Upper lobe of left lung (tissue), 6 donors: ENCODE measurements around the gene SEMA3G. TPM values are rescaled to one million over a fixed set of nuclear protein-coding genes. Genes with fewer than 3 reads are reported as not detected.
A peak's percentile ranks its signal among the peaks of the same experiment; 100 is the strongest.

Experiments used
- ATAC-seq, 2 donors: fragments of 200-7000 bp; cut with Tn5 transposase; one replicate each; pipeline ENCODE4 v1.9.1; 2022; ENCODE audit warnings: mild to moderate bottlenecking in 2 of 2, moderate library complexity in 2 of 2; ENCODE audit not compliant: low FRiP score in 2 of 2
- DNase-seq, 2 donors: peaks; one replicate each; pipeline ENCODE4 v3.0.0-alpha.2; 2019 to 2020
- H3K27ac ChIP-seq, 4 donors: fragments of 200-600 bp; sonication (generic); one replicate each; pipeline ENCODE4 v1.5.1; 2016 to 2019
- H3K27me3 ChIP-seq, 4 donors: fragments of 200-600 bp; sonication (generic); one replicate each; pipeline ENCODE4 v1.5.1; 2017 to 2019
- H3K36me3 ChIP-seq, 4 donors: fragments of 200-600 bp; sonication (generic); one replicate each; pipeline ENCODE4 v1.5.1; 2016 to 2019
- H3K4me1 ChIP-seq, 4 donors: fragments of 200-600 bp; sonication (generic); one replicate each; pipeline ENCODE4 v1.5.1; 2018 to 2019
- H3K4me3 ChIP-seq, 4 donors: fragments of 200-600 bp; sonication (generic); one replicate each; pipeline ENCODE4 v1.5.1; 2017 to 2019; ENCODE audit warnings: mild to moderate bottlenecking in 2 of 4, moderate library complexity in 1 of 4
- H3K9me3 ChIP-seq, 4 donors: fragments of 200-600 bp; sonication (generic); one replicate each; pipeline ENCODE4 v1.5.1; 2018 to 2019
- EP300 ChIP-seq, 4 donors: sonication (generic); formaldehyde crosslinking; IDR thresholded peaks; one replicate each; pipeline ENCODE4 v1.5.1; 2017; ENCODE audit warnings: antibody characterized with exemption in 4 of 4, control low read depth in 2 of 4
- POLR2A ChIP-seq, 4 donors: fragments of 450-650 bp; IDR thresholded peaks; one replicate each; pipeline ENCODE4 v1.5.1; 2016 to 2017; ENCODE audit warnings: antibody characterized with exemption in 4 of 4, mild to moderate bottlenecking in 2 of 4
- POLR2AphosphoS5 ChIP-seq, 2 donors: sonication (generic); formaldehyde crosslinking; IDR thresholded peaks; one replicate each; pipeline ENCODE4 v1.5.1; 2017; ENCODE audit warnings: antibody characterized with exemption in 2 of 2
- WGBS, 2 donors: methylation state at CpG; one replicate each; pipeline ENCODE4 v1.1.5; 2017 to 2018; 5-methylcytosine and 5-hydroxymethylcytosine counted together
- total RNA-seq, 6 donors: library from RNA; depleted of rRNA in 4 of 6; stranded (reverse); fragments of >200 nt in 4 of 6; gene quantifications; one replicate each; pipeline versions ENCODE4 v1.1.0 to v1.2.1, GENCODE V29; 2016 to 2021
- TF ChIP-seq, protein P1 (sequence below), 6 experiments: fragments of 450-650 bp in 4 of 6; fragments of 200-600 bp in 2 of 6; sonication (generic) in 2 of 6; IDR thresholded peaks; one replicate each; pipeline ENCODE4 v1.5.1; 2016 to 2019; ENCODE audit warnings: antibody characterized with exemption in 6 of 6
- donor health status: DM: no; HTN: no; CAD: no; lungs with moderate emphysema.
- donor health status: DM: no; HTN: yes; CAD: no; lungs with severe emphysema.

Gene SEMA3G
- total RNA-seq, 6 donors from 2014 or later = 5.1 to 69.0 (median 20.7) TPM

- no peaks in the 10 kb centered on the region for H3K27me3 ChIP-seq
- 97 to 99% methylated on average over 41 to 55 of the region's 59 CpGs for WGBS, 2 donors
- no peak overlapping the region for H3K4me3 ChIP-seq
- DNase-seq = peak in 1 of 2 donors; percentile 81
- no peak for ATAC-seq
- no peaks in the 10 kb centered on the region for H3K9me3 ChIP-seq
- peaks cover 40 to 93% (median 80%) of the 10 kb centered on the region in 4 donors for H3K36me3 ChIP-seq
- peaks cover 38 to 47% (median 39%) of the 10 kb centered on the region in 4 donors for H3K4me1 ChIP-seq
- H3K27ac ChIP-seq = no peak overlapping the region
- TF ChIP-seq, protein P1, sequence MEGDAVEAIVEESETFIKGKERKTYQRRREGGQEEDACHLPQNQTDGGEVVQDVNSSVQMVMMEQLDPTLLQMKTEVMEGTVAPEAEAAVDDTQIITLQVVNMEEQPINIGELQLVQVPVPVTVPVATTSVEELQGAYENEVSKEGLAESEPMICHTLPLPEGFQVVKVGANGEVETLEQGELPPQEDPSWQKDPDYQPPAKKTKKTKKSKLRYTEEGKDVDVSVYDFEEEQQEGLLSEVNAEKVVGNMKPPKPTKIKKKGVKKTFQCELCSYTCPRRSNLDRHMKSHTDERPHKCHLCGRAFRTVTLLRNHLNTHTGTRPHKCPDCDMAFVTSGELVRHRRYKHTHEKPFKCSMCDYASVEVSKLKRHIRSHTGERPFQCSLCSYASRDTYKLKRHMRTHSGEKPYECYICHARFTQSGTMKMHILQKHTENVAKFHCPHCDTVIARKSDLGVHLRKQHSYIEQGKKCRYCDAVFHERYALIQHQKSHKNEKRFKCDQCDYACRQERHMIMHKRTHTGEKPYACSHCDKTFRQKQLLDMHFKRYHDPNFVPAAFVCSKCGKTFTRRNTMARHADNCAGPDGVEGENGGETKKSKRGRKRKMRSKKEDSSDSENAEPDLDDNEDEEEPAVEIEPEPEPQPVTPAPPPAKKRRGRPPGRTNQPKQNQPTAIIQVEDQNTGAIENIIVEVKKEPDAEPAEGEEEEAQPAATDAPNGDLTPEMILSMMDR (IDR thresholded peaks at IDR 0.05) = no peak
- TF ChIP-seq POLR2A (IDR thresholded peaks at IDR 0.05) (no peak), POLR2AphosphoS5 (IDR thresholded peaks at IDR 0.05) (no peak), EP300 (IDR thresholded peaks at IDR 0.05) (no peak)
These were observed 43.1 kb upstream of the SEMA3G start for GRCh38 chr3:52487788-52488691.

DNA sequence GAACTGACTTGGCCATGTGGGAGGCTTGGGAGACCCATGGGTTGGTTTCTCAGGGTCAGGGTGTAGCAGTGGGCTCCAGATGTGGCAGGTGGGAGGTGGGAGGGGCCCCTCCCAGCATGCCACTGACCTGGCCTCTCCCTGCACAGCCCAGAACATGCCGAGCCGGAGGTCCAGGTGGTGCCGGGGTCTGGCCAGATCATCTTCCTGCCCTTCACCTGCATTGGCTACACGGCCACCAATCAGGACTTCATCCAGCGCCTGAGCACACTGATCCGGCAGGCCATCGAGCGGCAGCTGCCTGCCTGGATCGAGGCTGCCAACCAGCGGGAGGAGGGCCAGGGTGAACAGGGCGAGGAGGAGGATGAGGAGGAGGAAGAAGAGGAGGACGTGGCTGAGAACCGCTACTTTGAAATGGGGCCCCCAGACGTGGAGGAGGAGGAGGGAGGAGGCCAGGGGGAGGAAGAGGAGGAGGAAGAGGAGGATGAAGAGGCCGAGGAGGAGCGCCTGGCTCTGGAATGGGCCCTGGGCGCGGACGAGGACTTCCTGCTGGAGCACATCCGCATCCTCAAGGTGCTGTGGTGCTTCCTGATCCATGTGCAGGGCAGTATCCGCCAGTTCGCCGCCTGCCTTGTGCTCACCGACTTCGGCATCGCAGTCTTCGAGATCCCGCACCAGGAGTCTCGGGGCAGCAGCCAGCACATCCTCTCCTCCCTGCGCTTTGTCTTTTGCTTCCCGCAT, 42.3 kb upstream of the SEMA3G start:
- Histone ChIP-seq H3K4me3 (no peak overlapping the region), H3K27me3 (no peaks in the 10 kb centered on the region), H3K4me1 (peaks cover 34 to 39% (median 37%) of the 10 kb centered on the region in 4 donors), H3K36me3 (peaks cover 36 to 93% (median 80%) of the 10 kb centered on the region in 4 donors), H3K27ac (no peak overlapping the region), H3K9me3 (no peaks in the 10 kb centered on the region)
- TF ChIP-seq, protein P1 (IDR thresholded peaks at IDR 0.05) = no peak
- TF ChIP-seq POLR2AphosphoS5 (IDR thresholded peaks at IDR 0.05) = no peak
- no peak for TF ChIP-seq EP300 (IDR thresholded peaks at IDR 0.05)
- TF ChIP-seq POLR2A (IDR thresholded peaks at IDR 0.05) = no peak
- DNase-seq (peak in 1 of 2 donors; percentile 62), ATAC-seq (no peak)
- WGBS, 2 donors = 92 to 94% methylated on average over 29 to 31 of the region's 31 CpGs

DNA sequence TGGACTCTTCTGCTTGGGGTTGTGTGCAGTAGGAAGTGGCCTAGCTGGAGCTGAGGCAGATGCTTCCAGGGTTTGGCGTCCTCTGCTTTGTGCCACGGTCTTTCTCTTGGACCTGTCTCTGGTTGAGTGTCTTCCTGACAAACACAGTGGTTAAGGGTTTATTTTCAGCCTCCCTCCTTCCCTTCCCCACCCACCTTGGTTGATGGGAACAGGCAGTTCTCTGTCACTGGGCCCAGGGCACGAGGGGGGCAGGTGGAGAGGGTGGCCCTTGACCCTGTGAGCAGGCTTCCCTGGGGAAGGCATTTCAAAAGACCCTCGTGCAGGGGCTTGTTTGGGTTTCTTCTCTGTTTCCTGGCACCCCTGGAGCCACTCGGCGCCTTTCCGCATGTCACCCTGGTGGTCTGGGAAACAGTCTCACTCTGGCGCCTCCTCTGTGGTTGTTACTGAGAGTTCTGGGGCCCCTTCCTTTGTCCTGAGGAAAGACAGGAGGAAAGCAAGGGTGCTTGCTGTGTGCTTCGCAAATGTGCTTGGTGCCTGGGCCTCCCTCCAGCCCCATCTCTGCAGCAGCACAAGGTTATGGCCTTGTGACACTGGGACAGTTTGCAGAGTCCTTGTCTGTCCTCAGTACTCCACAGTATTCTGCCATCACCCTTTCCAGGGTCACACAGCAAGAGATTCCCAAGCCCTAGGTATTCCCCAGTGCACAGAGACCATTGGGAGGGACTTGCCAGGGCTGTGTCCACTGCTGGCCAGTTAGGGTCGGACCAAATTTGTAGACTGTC, 40.0 kb upstream of the SEMA3G start:
- no peak overlapping the region for H3K4me3 ChIP-seq
- WGBS, 2 donors = 84 to 87% methylated on average over 10 of the region's 10 CpGs
- peak overlapping the region; percentile 33 to 64 (median 54) for H3K27ac ChIP-seq
- no peak for DNase-seq
- H3K27me3 ChIP-seq = no peaks in the 10 kb centered on the region
- peaks cover 25 to 93% (median 80%) of the 10 kb centered on the region in 4 donors for H3K36me3 ChIP-seq
- ATAC-seq = no peak
- H3K4me1 ChIP-seq = peaks cover 11 to 16% (median 14%) of the 10 kb centered on the region in 4 donors
- no peaks in the 10 kb centered on the region for H3K9me3 ChIP-seq
- TF ChIP-seq POLR2AphosphoS5 (IDR thresholded peaks at IDR 0.05) (no peak), POLR2A (IDR thresholded peaks at IDR 0.05) (no peak), EP300 (IDR thresholded peaks at IDR 0.05) (no peak)
- TF ChIP-seq, protein P1 (IDR thresholded peaks at IDR 0.05) = no peak

DNA sequence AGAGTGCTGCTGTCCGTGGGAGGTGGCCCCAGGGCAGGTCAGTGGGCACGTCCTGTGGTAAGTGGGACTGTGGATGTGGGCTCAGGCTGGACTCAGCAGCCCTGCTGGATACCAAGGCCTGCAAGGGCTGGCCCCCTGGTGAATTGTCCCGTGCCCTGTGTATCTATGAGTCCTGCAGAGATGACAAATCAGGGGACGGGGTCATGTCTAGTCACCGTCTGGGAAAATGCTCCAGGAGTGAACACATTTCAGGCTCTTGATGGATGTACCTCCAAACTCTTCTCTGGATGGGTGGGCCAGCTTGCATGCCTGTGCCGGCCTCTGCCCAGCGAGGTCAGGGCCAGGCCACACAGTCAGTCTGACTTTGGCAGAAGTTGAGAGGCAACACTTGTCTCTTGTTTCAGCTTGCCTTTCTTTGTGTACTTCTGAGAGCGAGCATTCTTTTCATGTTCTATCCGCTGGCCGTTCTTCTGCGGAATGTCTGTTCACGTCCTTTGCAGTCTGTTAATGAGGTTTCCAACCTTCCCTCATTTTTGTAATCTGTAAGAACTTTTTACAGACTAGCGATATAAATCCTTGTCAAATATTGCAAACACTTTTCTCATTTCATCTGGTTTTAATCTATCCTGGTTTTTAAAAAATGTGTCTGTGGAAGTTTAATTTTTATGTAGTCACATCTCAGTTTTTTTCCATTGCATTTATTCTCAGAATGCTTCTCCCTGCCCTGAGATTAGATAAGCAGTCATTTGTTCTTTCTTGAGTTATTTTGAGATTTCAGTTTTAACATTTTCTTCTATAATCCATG, 38.9 kb upstream of the SEMA3G start:
- 76 to 79% methylated on average over 12 of the region's 13 CpGs for WGBS, 2 donors
- no peak overlapping the region for H3K4me3 ChIP-seq
- TF ChIP-seq, protein P1 (IDR thresholded peaks at IDR 0.05) = no peak
- TF ChIP-seq POLR2A (IDR thresholded peaks at IDR 0.05) = no peak
- TF ChIP-seq EP300 (IDR thresholded peaks at IDR 0.05) = no peak
- TF ChIP-seq POLR2AphosphoS5 (IDR thresholded peaks at IDR 0.05) = no peak
- H3K27ac ChIP-seq = peak overlapping the region; percentile 33 to 64 (median 60)
- H3K9me3 ChIP-seq = no peaks in the 10 kb centered on the region
- H3K4me1 ChIP-seq = peaks cover 4 to 10% (median 9%) of the 10 kb centered on the region in 4 donors
- H3K36me3 ChIP-seq = peaks cover 25 to 93% (median 80%) of the 10 kb centered on the region in 4 donors
- ATAC-seq (peak; percentile 7 to 70), DNase-seq (no peak)
- H3K27me3 ChIP-seq = no peaks in the 10 kb centered on the region
